RCC 7860 (cell line): ENCODE data around the gene PKNOX2.

Experiments
- DNase-seq: peaks from one replicate; pipeline ENCODE4 v3.0.0-alpha.2; 2015; ENCODE audit warnings: low spot score
- FAIRE-seq: peaks from 2 replicates; lab custom pipeline; 2012; peaks lifted over from hg19 to GRCh38; lab: Jason Lieb, UNC

The PKNOX2 gene

GRCh38 chr11:125170510-125171031 is 6.0 kb downstream of the PKNOX2 start:
- no peak for FAIRE-seq
- DNase-seq: no peak

- DNase-seq: no peak
- FAIRE-seq: no peak
These were observed 7.4 kb downstream of the PKNOX2 start for GRCh38 chr11:125171974-125172373.

GRCh38 chr11:125173027-125173426 is 8.5 kb downstream of the PKNOX2 start:
- FAIRE-seq: no peak
- DNase-seq: no peak

GRCh38 chr11:125173556-125173955 is 9.0 kb downstream of the PKNOX2 start:
- DNase-seq (no peak), FAIRE-seq (no peak)

- FAIRE-seq (no peak), DNase-seq (no peak)
These were observed 9.5 kb downstream of the PKNOX2 start for GRCh38 chr11:125174057-125174456.

- no peak for DNase-seq
- no peak for FAIRE-seq
These were observed 10.1 kb downstream of the PKNOX2 start for GRCh38 chr11:125174686-125175085.

GRCh38 chr11:125175166-125175565 is 10.6 kb downstream of the PKNOX2 start:
- DNase-seq (no peak), FAIRE-seq (no peak)

- DNase-seq (no peak), FAIRE-seq (no peak)
These were observed 11.5 kb downstream of the PKNOX2 start for GRCh38 chr11:125175896-125176575.

GRCh38 chr11:125176866-125177265 is 12.3 kb downstream of the PKNOX2 start:
- FAIRE-seq: no peak

GRCh38 chr11:125177543-125177942 is 13.0 kb downstream of the PKNOX2 start:
- no peak for DNase-seq
- FAIRE-seq: no peak

More at GRCh38 chr11:125176866-125177265, 12.3 kb downstream of the PKNOX2 start:
- DNase-seq: no peak

GRCh38 chr11:125179346-125179745 is 14.8 kb downstream of the PKNOX2 start:
- FAIRE-seq (no peak), DNase-seq (no peak)

GRCh38 chr11:125179895-125180294 is 15.3 kb downstream of the PKNOX2 start:
- FAIRE-seq: no peak

GRCh38 chr11:125180413-125181305 is 16.1 kb downstream of the PKNOX2 start:
- FAIRE-seq (no peak), DNase-seq (no peak)

More at GRCh38 chr11:125179895-125180294, 15.3 kb downstream of the PKNOX2 start:
- no peak for DNase-seq

- FAIRE-seq (no peak), DNase-seq (no peak)
These were observed 18.0 kb downstream of the PKNOX2 start for GRCh38 chr11:125182573-125182972.

- no peak for FAIRE-seq
- no peak for DNase-seq
These were observed 19.1 kb downstream of the PKNOX2 start for GRCh38 chr11:125183641-125184040.

GRCh38 chr11:125188021-125188420 is 23.5 kb downstream of the PKNOX2 start:
- FAIRE-seq (no peak), DNase-seq (no peak)

GRCh38 chr11:125190566-125190965 is 26.0 kb downstream of the PKNOX2 start:
- FAIRE-seq (no peak), DNase-seq (no peak)

GRCh38 chr11:125192183-125192582 is 27.6 kb downstream of the PKNOX2 start:
- no peak for DNase-seq
- FAIRE-seq: no peak

GRCh38 chr11:125192717-125193415 is 28.3 kb downstream of the PKNOX2 start:
- FAIRE-seq (no peak), DNase-seq (no peak)

GRCh38 chr11:125193416-125193726 is 28.8 kb downstream of the PKNOX2 start:
- DNase-seq (no peak), FAIRE-seq (no peak)

- FAIRE-seq: no peak
- no peak for DNase-seq
These were observed 29.3 kb downstream of the PKNOX2 start for GRCh38 chr11:125193841-125194240.
